ENCODE results near the gene GALK2.

Gene GALK2

GRCh38 chr15:49290191-49290590 is 120.1 kb downstream of the GALK2 start:
- no peak overlapping the region for H3K9ac ChIP-seq (ENCODE audit: low read length)
- no peaks in the 10 kb centered on the region for H3K9me3 ChIP-seq (ENCODE audit: low read length)
- TF ChIP-seq CTCF (IDR thresholded peaks at IDR 0.05; ENCODE audit: low read length) (no peak), EZH2 (IDR thresholded peaks at IDR 0.05; ENCODE audit: borderline replicate concordance, low read length) (no peak)
- H3K4me1 ChIP-seq (ENCODE audit: insufficient read depth, low read length, severe bottlenecking): no peaks in the 10 kb centered on the region
- no peak overlapping the region for H3K4me3 ChIP-seq (ENCODE audit: low read depth, low read length, poor library complexity, severe bottlenecking)
- no peaks in the 10 kb centered on the region for H3K9me2 ChIP-seq (ENCODE audit: low read depth, low read length)
- no peaks in the 10 kb centered on the region for H4K20me1 ChIP-seq (ENCODE audit: insufficient read depth, low read length)
- no peaks in the 10 kb centered on the region for H3F3A ChIP-seq (ENCODE audit: insufficient read depth, low read length)
- H3K36me3 ChIP-seq (ENCODE audit: insufficient read depth, low read length): peaks cover 4% of the 10 kb centered on the region; the same call in 1 of the 2 replicates
- no peak overlapping the region for H2AFZ ChIP-seq (ENCODE audit: low read length)
- no peaks in the 10 kb centered on the region for H3K27me3 ChIP-seq (ENCODE audit: insufficient read depth, low read length)
- H3K79me2 ChIP-seq (ENCODE audit: insufficient read depth, low read length): no peaks in the 10 kb centered on the region
- H3K27ac ChIP-seq (ENCODE audit: low read depth, low read length, poor library complexity, severe bottlenecking): no peak overlapping the region
- H3K4me2 ChIP-seq (ENCODE audit: low read length): no peak overlapping the region

GRCh38 chr15:49293941-49294340 is 123.9 kb downstream of the GALK2 start:
- H4K20me1 ChIP-seq (ENCODE audit: insufficient read depth, low read length): no peaks in the 10 kb centered on the region
- no peak overlapping the region for H2AFZ ChIP-seq (ENCODE audit: low read length)
- no peaks in the 10 kb centered on the region for H3K79me2 ChIP-seq (ENCODE audit: insufficient read depth, low read length)
- H3K4me3 ChIP-seq (ENCODE audit: low read depth, low read length, poor library complexity, severe bottlenecking): no peak overlapping the region
- H3F3A ChIP-seq (ENCODE audit: insufficient read depth, low read length): no peaks in the 10 kb centered on the region
- no peaks in the 10 kb centered on the region for H3K9me3 ChIP-seq (ENCODE audit: low read length)
- no peaks in the 10 kb centered on the region for H3K9me2 ChIP-seq (ENCODE audit: low read depth, low read length)
- TF ChIP-seq EZH2 (IDR thresholded peaks at IDR 0.05; ENCODE audit: borderline replicate concordance, low read length): no peak
- no peak overlapping the region for H3K9ac ChIP-seq (ENCODE audit: low read length)
- no peak overlapping the region for H3K27ac ChIP-seq (ENCODE audit: low read depth, low read length, poor library complexity, severe bottlenecking)
- H3K27me3 ChIP-seq (ENCODE audit: insufficient read depth, low read length): no peaks in the 10 kb centered on the region
- H3K4me1 ChIP-seq (ENCODE audit: insufficient read depth, low read length, severe bottlenecking): no peaks in the 10 kb centered on the region
- H3K4me2 ChIP-seq (ENCODE audit: low read length): no peak overlapping the region
- peaks cover 4% of the 10 kb centered on the region; the same call in 1 of the 2 replicates for H3K36me3 ChIP-seq (ENCODE audit: insufficient read depth, low read length)

GRCh38 chr15:49296258-49296657 is 126.2 kb downstream of the GALK2 start:
- Histone ChIP-seq H3K9ac (ENCODE audit: low read length) (no peak overlapping the region), H3K4me2 (ENCODE audit: low read length) (no peak overlapping the region), H3K27ac (ENCODE audit: low read depth, low read length, poor library complexity, severe bottlenecking) (no peak overlapping the region), H3F3A (ENCODE audit: insufficient read depth, low read length) (no peaks in the 10 kb centered on the region), H3K9me3 (ENCODE audit: low read length) (no peaks in the 10 kb centered on the region), H3K9me2 (ENCODE audit: low read depth, low read length) (no peaks in the 10 kb centered on the region), H3K4me1 (ENCODE audit: insufficient read depth, low read length, severe bottlenecking) (no peaks in the 10 kb centered on the region), H4K20me1 (ENCODE audit: insufficient read depth, low read length) (no peaks in the 10 kb centered on the region), H2AFZ (ENCODE audit: low read length) (no peak overlapping the region), H3K36me3 (ENCODE audit: insufficient read depth, low read length) (peaks cover 4% of the 10 kb centered on the region; the same call in 1 of the 2 replicates), H3K4me3 (ENCODE audit: low read depth, low read length, poor library complexity, severe bottlenecking) (no peak overlapping the region), H3K79me2 (ENCODE audit: insufficient read depth, low read length) (no peaks in the 10 kb centered on the region), H3K27me3 (ENCODE audit: insufficient read depth, low read length) (no peaks in the 10 kb centered on the region)
- TF ChIP-seq CTCF (IDR thresholded peaks at IDR 0.05; ENCODE audit: low read length) (no peak), EZH2 (IDR thresholded peaks at IDR 0.05; ENCODE audit: borderline replicate concordance, low read length) (no peak)

GRCh38 chr15:49297584-49297983 is 127.5 kb downstream of the GALK2 start:
- no peaks in the 10 kb centered on the region for H3K79me2 ChIP-seq (ENCODE audit: insufficient read depth, low read length)
- H3F3A ChIP-seq (ENCODE audit: insufficient read depth, low read length): no peaks in the 10 kb centered on the region
- H3K4me2 ChIP-seq (ENCODE audit: low read length): no peak overlapping the region
- H3K9ac ChIP-seq (ENCODE audit: low read length): no peak overlapping the region
- H3K36me3 ChIP-seq (ENCODE audit: insufficient read depth, low read length): no peaks in the 10 kb centered on the region; the same call in 1 of the 2 replicates
- no peak for TF ChIP-seq CTCF (IDR thresholded peaks at IDR 0.05; ENCODE audit: low read length)
- TF ChIP-seq EZH2 (IDR thresholded peaks at IDR 0.05; ENCODE audit: borderline replicate concordance, low read length): no peak
- H3K27ac ChIP-seq (ENCODE audit: low read depth, low read length, poor library complexity, severe bottlenecking): no peak overlapping the region
- no peak overlapping the region for H2AFZ ChIP-seq (ENCODE audit: low read length)
- no peaks in the 10 kb centered on the region for H4K20me1 ChIP-seq (ENCODE audit: insufficient read depth, low read length)
- H3K4me3 ChIP-seq (ENCODE audit: low read depth, low read length, poor library complexity, severe bottlenecking): no peak overlapping the region
- no peaks in the 10 kb centered on the region for H3K27me3 ChIP-seq (ENCODE audit: insufficient read depth, low read length)
- no peaks in the 10 kb centered on the region for H3K9me3 ChIP-seq (ENCODE audit: low read length)
- H3K4me1 ChIP-seq (ENCODE audit: insufficient read depth, low read length, severe bottlenecking): no peaks in the 10 kb centered on the region
- H3K9me2 ChIP-seq (ENCODE audit: low read depth, low read length): no peaks in the 10 kb centered on the region

All from OCI-LY1 (cell line).